ENCODE data around the gene PADI6. TPM values are rescaled to one million over a fixed set of nuclear protein-coding genes. Genes with fewer than 3 reads are reported as not detected.
A peak's percentile ranks its signal among the peaks of the same experiment; 100 is the strongest.

Gene PADI6
- total and polyA plus RNA-seq, 10 of the 15 experiments (the other 5 are each of a cell fraction or from before 2014, with no cell fraction given) = not detected

DNA sequence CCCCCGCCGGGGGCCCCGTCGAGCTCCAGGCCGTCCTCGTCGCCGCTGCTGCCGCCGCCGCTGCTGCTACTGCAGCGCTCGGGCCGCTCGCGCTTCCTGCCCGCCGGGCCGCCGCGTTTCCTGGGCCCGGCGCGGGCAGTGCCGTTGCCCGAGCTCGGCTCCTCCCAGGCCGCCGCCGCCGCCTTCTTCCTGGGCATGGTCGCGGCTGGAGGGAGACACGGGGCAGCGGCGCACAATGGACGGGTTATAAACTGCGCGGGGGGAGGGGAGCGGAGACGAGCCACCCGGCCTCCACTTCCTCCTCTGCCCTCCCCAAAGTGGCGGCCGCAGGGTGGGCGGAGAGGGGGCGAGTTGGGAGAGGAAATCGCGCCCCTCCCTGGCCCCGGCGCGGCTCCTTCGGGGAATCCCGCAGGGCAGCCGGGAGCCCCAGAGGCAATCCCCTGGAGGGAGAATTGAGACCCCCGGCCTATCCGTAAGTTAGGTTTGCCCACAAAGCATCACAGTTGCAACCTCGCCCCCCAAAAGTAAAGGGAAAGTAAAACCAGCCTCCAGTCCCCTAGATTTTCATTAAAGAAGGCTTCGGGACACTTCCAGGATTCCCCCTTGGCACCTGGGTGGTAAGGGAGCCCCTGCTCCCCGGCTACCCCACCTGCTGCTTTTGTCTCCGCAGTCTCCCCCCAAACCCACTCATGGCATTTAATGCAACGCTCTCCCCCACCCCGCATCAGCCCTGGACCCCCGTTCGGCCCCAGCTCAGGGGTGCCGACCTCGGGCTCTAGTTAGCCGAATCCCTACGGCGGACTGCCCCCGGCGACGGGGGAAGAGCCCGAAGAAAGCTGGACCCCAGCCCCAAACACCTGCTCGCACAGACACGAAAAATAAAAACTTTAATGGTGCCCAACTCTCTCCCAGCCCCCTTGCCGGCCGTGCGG, 66.6 kb downstream of the PADI6 start (continued):
- TF ChIP-seq PAX5 (IDR thresholded peaks at IDR 0.05; ENCODE audit: borderline replicate concordance, low read depth, low read length) (0 out of 2 replicates have a peak, but pooled peaks have one; percentile 16), ZNF207 (IDR thresholded peaks at IDR 0.05; ENCODE audit: borderline replicate concordance) (no peak), TARDBP (IDR thresholded peaks at IDR 0.05; ENCODE audit: borderline replicate concordance) (0 out of 2 replicates have a peak, but pooled peaks have one; percentile 34), MLLT1 (IDR thresholded peaks at IDR 0.05) (0 out of 2 replicates have a peak, but pooled peaks have one; percentile 19), HDAC2 (IDR thresholded peaks at IDR 0.05) (no peak), SUPT20H (IDR thresholded peaks at IDR 0.05; ENCODE audit: borderline replicate concordance, control insufficient read depth, low read depth, low read length) (no peak), RFX5 (IDR thresholded peaks at IDR 0.05; ENCODE audit: low read depth, low read length) (no peak), HDAC6 (IDR thresholded peaks at IDR 0.05; ENCODE audit: unreplicated experiment) (no peak), POU2F2 (IDR thresholded peaks at IDR 0.05; ENCODE audit: borderline replicate concordance, low read depth, low read length) (peak; percentile 12; the same call in 1 of the 3 replicates), SIN3A (IDR thresholded peaks at IDR 0.05; ENCODE audit: low read depth, low read length) (peak; percentile 52; the same call in 1 of the 2 replicates), CEBPB (IDR thresholded peaks at IDR 0.05; ENCODE audit: borderline replicate concordance in 1 of 2, low read depth in 2 of 2, low read length in 2 of 2) (no peak), EGR1 (IDR thresholded peaks at IDR 0.05; ENCODE audit: borderline replicate concordance in 1 of 2, low read depth in 2 of 2, low read length in 2 of 2) (peak in 1 of 2 experiments; percentile 95; a peak in 2 of 3 replicates), ZNF622 (IDR thresholded peaks at IDR 0.05) (no peak), TCF3 (IDR thresholded peaks at IDR 0.05; ENCODE audit: borderline replicate concordance, insufficient read depth, low read depth, low read length) (no peak; the same call in 1 of the 2 replicates), POLR2AphosphoS5 (IDR thresholded peaks at IDR 0.05; ENCODE audit: low read length) (peak; percentile 69), RUNX3 (IDR thresholded peaks at IDR 0.05; ENCODE audit: low read length) (peak; percentile 77), REST (IDR thresholded peaks at IDR 0.05; ENCODE audit: low read depth, low read length) (no peak), BRCA1 (IDR thresholded peaks at IDR 0.05; ENCODE audit: low read depth, low read length) (no peak), WRNIP1 (IDR thresholded peaks at IDR 0.05; ENCODE audit: borderline replicate concordance, low read depth, low read length) (no peak), SPI1 (IDR thresholded peaks at IDR 0.05; ENCODE audit: borderline replicate concordance, insufficient read depth, low read depth, low read length) (peak; percentile 69), MTA2 (IDR thresholded peaks at IDR 0.05; ENCODE audit: low read depth) (peak; percentile 40; the same call in 1 of the 2 replicates), SMAD5 (IDR thresholded peaks at IDR 0.05; ENCODE audit: low read depth) (no peak; the same call in 1 of the 2 replicates), GATAD2B (conservative IDR thresholded peaks at IDR 0.05; ENCODE audit: low read depth) (peak; percentile 82; the same call in 1 of the 2 replicates)
- TF ChIP-seq, protein P1, sequence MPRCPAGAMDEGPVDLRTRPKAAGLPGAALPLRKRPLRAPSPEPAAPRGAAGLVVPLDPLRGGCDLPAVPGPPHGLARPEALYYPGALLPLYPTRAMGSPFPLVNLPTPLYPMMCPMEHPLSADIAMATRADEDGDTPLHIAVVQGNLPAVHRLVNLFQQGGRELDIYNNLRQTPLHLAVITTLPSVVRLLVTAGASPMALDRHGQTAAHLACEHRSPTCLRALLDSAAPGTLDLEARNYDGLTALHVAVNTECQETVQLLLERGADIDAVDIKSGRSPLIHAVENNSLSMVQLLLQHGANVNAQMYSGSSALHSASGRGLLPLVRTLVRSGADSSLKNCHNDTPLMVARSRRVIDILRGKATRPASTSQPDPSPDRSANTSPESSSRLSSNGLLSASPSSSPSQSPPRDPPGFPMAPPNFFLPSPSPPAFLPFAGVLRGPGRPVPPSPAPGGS (IDR thresholded peaks at IDR 0.05; ENCODE audit: borderline replicate concordance, insufficient read depth, low read depth, low read length, poor library complexity, severe bottlenecking) = no peak
